Fibroblast of lung (primary cell): ENCODE data around the gene PPP1R14B. TPM values are rescaled to one million over a fixed set of nuclear protein-coding genes. Genes with fewer than 3 reads are reported as not detected.

ENCODE experiments used
- DNase-seq, 2 donors: peaks; one replicate each; pipeline versions ENCODE4 v3.0.0 to v3.0.0-alpha.2; 2010; ENCODE audit warnings: low read depth in 2 of 2
- H2AFZ ChIP-seq: 2 replicates; pipeline ENCODE4 v1.5.1; 2012; ENCODE audit warnings: low read length, control low read depth, inconsistent platforms
- H3K27ac ChIP-seq: 2 replicates; pipeline ENCODE4 v1.5.1; 2011; ENCODE audit warnings: low read length, control low read depth; ENCODE audit not compliant: insufficient read depth
- H3K27me3 ChIP-seq: 2 replicates; pipeline ENCODE4 v1.5.1; 2011; ENCODE audit warnings: mild to moderate bottlenecking, low read length; ENCODE audit not compliant: control insufficient read depth, insufficient read depth
- H3K36me3 ChIP-seq: 2 replicates; pipeline ENCODE4 v1.5.1; 2011; ENCODE audit warnings: low read length; ENCODE audit not compliant: control insufficient read depth, insufficient read depth
- H3K4me1 ChIP-seq: 2 replicates; pipeline ENCODE4 v1.5.1; 2011; ENCODE audit warnings: low read length; ENCODE audit not compliant: control insufficient read depth, insufficient read depth; ENCODE audit errors: extremely low read depth
- H3K4me2 ChIP-seq: 2 replicates; pipeline ENCODE4 v1.5.1; 2011; ENCODE audit warnings: low read length, control low read depth; ENCODE audit not compliant: insufficient read depth; ENCODE audit errors: extremely low read depth
- H3K4me3 ChIP-seq, 4 experiments: fragments of 200-600 bp in 1 of 4; sonication (generic) in 1 of 4; replicated peaks in 1 of 4; 2 replicates each; pipeline ENCODE4 v1.5.1; 2011 to 2016; ENCODE audit warnings: low read length in 4 of 4, low read depth in 3 of 4, mild to moderate bottlenecking in 3 of 4, control low read depth in 2 of 4, inconsistent platforms in 1 of 4, mixed read lengths in 1 of 4; ENCODE audit not compliant: insufficient read depth in 1 of 4; ENCODE audit errors: control extremely low read depth in 1 of 4
- H3K79me2 ChIP-seq: 2 replicates; pipeline ENCODE4 v1.5.1; 2012; ENCODE audit warnings: mild to moderate bottlenecking, low read length, inconsistent platforms; ENCODE audit not compliant: control insufficient read depth, insufficient read depth
- H3K9ac ChIP-seq: 2 replicates; pipeline ENCODE4 v1.5.1; 2011; ENCODE audit warnings: mild to moderate bottlenecking, low read length, control low read depth; ENCODE audit not compliant: insufficient read depth
- H3K9me3 ChIP-seq: 2 replicates; pipeline ENCODE4 v1.5.1; 2012; ENCODE audit warnings: low read depth, low read length; ENCODE audit not compliant: control insufficient read depth, insufficient read depth
- H4K20me1 ChIP-seq: 2 replicates; pipeline ENCODE4 v1.5.1; 2011; ENCODE audit warnings: low read length; ENCODE audit not compliant: control insufficient read depth, insufficient read depth; ENCODE audit errors: extremely low read depth
- CTCF ChIP-seq, 2 donors: IDR thresholded peaks in 1 of 2; conservative IDR thresholded peaks in 1 of 2; 1 replicate in 1 of 2; 2 replicates in 1 of 2; pipeline ENCODE4 v1.5.1; 2011 to 2012; ENCODE audit warnings: low read length in 2 of 2, control low read depth in 1 of 2, inconsistent platforms in 1 of 2, low read depth in 1 of 2, mild to moderate bottlenecking in 1 of 2
- EZH2 ChIP-seq: IDR thresholded peaks from 2 replicates; pipeline ENCODE4 v1.5.1; 2012; ENCODE audit warnings: low read length, control low read depth, mild to moderate bottlenecking; ENCODE audit errors: missing control alignments
- polyA plus RNA-seq, 2 donors: library from polyadenylated mRNA; depleted of rRNA in 1 of 2; stranded (reverse) in 1 of 2; unstranded in 1 of 2; fragments of >200 nt; gene quantifications; 2 replicates each; pipeline ENCODE4 v1.2.1, GENCODE V29; 2011 to 2012; ENCODE audit warnings: missing spikeins in 1 of 2
- total RNA-seq: library from RNA; depleted of rRNA; stranded (reverse); fragments of >200 nt; gene quantifications from 2 replicates; pipeline ENCODE4 v1.2.1, GENCODE V29; 2014

PPP1R14B gene
- total and polyA plus RNA-seq, 2 donors (not counting 1 experiment from before 2014, with no cell fraction given): 107 to 122 TPM

- peaks cover 31% of the 10 kb centered on the region for H3K36me3 ChIP-seq
- DNase-seq: no peak
Measured at GRCh38 chr11:64203421-64204079, 43.2 kb downstream of the PPP1R14B start.

GRCh38 chr11:64202992-64203391 lies 43.8 kb downstream of the PPP1R14B start:
- no peak for DNase-seq
- H3K36me3 ChIP-seq: peaks cover 31% of the 10 kb centered on the region
- no peaks in the 10 kb centered on the region for H4K20me1 ChIP-seq
- H3K27me3 ChIP-seq: no peaks in the 10 kb centered on the region
- no peak overlapping the region for H2AFZ ChIP-seq
- H3K9me3 ChIP-seq: no peaks in the 10 kb centered on the region
- H3K79me2 ChIP-seq: no peaks in the 10 kb centered on the region
- H3K4me3 ChIP-seq: no peak overlapping the region
- no peak overlapping the region for H3K4me2 ChIP-seq
- H3K4me1 ChIP-seq: peaks cover 14% of the 10 kb centered on the region
- TF ChIP-seq EZH2 (no peak), CTCF (conservative IDR thresholded peaks at IDR 0.05 in 1 of 2, IDR thresholded peaks at IDR 0.05 in 1 of 2; ENCODE audit: low read depth in 1 of 2, low read length in 2 of 2) (no peak)
- no peak overlapping the region for H3K9ac ChIP-seq
- H3K27ac ChIP-seq: no peak overlapping the region

More at GRCh38 chr11:64203421-64204079, 43.2 kb downstream of the PPP1R14B start:
- H3K4me1 ChIP-seq: peaks cover 18% of the 10 kb centered on the region
- H3K27me3 ChIP-seq: no peaks in the 10 kb centered on the region
- TF ChIP-seq EZH2 (no peak), CTCF (conservative IDR thresholded peaks at IDR 0.05 in 1 of 2, IDR thresholded peaks at IDR 0.05 in 1 of 2; ENCODE audit: low read depth in 1 of 2, low read length in 2 of 2) (no peak)
- no peaks in the 10 kb centered on the region for H3K79me2 ChIP-seq
- H3K4me3 ChIP-seq: no peak overlapping the region
- H3K27ac ChIP-seq: no peak overlapping the region
- H3K9me3 ChIP-seq: no peaks in the 10 kb centered on the region
- no peak overlapping the region for H2AFZ ChIP-seq
- no peak overlapping the region for H3K9ac ChIP-seq
- H4K20me1 ChIP-seq: no peaks in the 10 kb centered on the region
- H3K4me2 ChIP-seq: no peak overlapping the region

DNA sequence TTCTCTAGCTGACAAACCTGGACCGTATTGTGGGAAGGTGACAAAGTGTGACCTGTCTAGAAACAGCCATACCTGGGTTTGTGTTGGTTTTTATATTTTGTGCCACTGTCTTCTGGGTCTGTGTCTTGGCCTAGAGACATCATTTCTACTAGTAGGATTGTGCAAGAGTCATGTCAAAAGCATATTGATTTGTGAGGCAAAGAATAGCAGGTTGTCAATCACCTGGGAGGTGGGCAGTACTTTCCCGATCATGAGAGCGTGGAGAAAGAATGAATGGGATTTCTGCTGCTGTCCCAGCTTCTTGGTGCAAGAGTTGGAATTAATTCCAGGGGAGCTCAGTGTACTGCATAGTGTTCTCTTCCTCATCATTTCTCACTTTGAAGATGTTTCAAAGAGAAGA lies 45.2 kb downstream of the PPP1R14B start:
- Histone ChIP-seq H3K4me3 (no peak overlapping the region), H3K79me2 (no peaks in the 10 kb centered on the region), H3K9me3 (no peaks in the 10 kb centered on the region), H3K4me1 (peaks cover 3% of the 10 kb centered on the region), H3K36me3 (peaks cover 32% of the 10 kb centered on the region), H3K4me2 (no peak overlapping the region), H4K20me1 (no peaks in the 10 kb centered on the region), H3K27me3 (no peaks in the 10 kb centered on the region), H2AFZ (no peak overlapping the region), H3K27ac (no peak overlapping the region), H3K9ac (no peak overlapping the region)
- DNase-seq: no peak
- TF ChIP-seq CTCF (conservative IDR thresholded peaks at IDR 0.05 in 1 of 2, IDR thresholded peaks at IDR 0.05 in 1 of 2; ENCODE audit: low read depth in 1 of 2, low read length in 2 of 2): no peak
- TF ChIP-seq EZH2: no peak
